ENCODE results near the gene CMTM4.
"Not testable (repeated sequence)": the region's sequence is repeated elsewhere in the genome, so short reads cannot be mapped to it uniquely, and the experiment has no call there.

The CMTM4 gene

GRCh38 chr16:66695935-66696668 is 441 bp downstream of the CMTM4 start:
- no peak for TF ChIP-seq GATA1 (IDR thresholded peaks at IDR 0.05; ENCODE audit: low read depth, low read length)
- no peak for TF ChIP-seq POLR2A (IDR thresholded peaks at IDR 0.05; ENCODE audit: low read length)
- no peak for DNase-seq

GRCh38 chr16:66695471-66695934 is 1.0 kb downstream of the CMTM4 start:
- TF ChIP-seq POLR2A (IDR thresholded peaks at IDR 0.05; ENCODE audit: low read length) (no peak), GATA1 (IDR thresholded peaks at IDR 0.05; ENCODE audit: low read depth, low read length) (no peak)
- DNase-seq: no peak

- DNase-seq: no peak
- no peak for TF ChIP-seq POLR2A (IDR thresholded peaks at IDR 0.05; ENCODE audit: low read length)
- no peak for TF ChIP-seq GATA1 (IDR thresholded peaks at IDR 0.05; ENCODE audit: low read depth, low read length)
Observed at GRCh38 chr16:66693149-66693548, 3.4 kb downstream of the CMTM4 start.

GRCh38 chr16:66692341-66692740 is 4.2 kb downstream of the CMTM4 start:
- DNase-seq: no peak
- TF ChIP-seq GATA1 (IDR thresholded peaks at IDR 0.05; ENCODE audit: low read depth, low read length) (no peak), POLR2A (IDR thresholded peaks at IDR 0.05; ENCODE audit: low read length) (no peak)

- no peak for DNase-seq
- TF ChIP-seq GATA1 (IDR thresholded peaks at IDR 0.05; ENCODE audit: low read depth, low read length) (no peak), POLR2A (IDR thresholded peaks at IDR 0.05; ENCODE audit: low read length) (no peak)
Observed at GRCh38 chr16:66691234-66691633, 5.3 kb downstream of the CMTM4 start.

- DNase-seq: no peak
- TF ChIP-seq GATA1 (IDR thresholded peaks at IDR 0.05; ENCODE audit: low read depth, low read length) (no peak), POLR2A (IDR thresholded peaks at IDR 0.05; ENCODE audit: low read length) (no peak)
Observed at GRCh38 chr16:66690106-66690847, 6.3 kb downstream of the CMTM4 start.

DNA sequence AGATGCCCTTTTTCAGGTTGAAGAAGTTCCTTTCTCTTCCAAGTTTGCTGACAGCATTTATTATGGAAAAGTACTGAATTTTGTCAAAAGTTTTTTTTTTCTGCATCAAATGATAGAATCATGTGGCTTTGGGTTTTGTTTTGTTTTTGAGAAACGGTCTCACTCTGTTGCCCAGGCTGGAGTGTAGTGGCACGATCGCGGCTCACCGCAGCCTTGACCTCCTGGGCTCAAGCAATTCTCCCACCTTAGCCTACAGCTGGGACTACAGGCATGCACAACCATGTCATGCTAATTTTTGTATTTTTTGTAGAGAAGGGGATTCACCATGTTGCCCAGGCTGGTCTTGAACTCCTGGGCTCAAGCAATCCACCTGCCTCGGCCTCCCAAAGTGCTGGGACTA is 7.3 kb downstream of the CMTM4 start:
- DNase-seq: no peak
- TF ChIP-seq POLR2A (IDR thresholded peaks at IDR 0.05; ENCODE audit: low read length) (no peak), GATA1 (IDR thresholded peaks at IDR 0.05; ENCODE audit: low read depth, low read length) (no peak)

DNA sequence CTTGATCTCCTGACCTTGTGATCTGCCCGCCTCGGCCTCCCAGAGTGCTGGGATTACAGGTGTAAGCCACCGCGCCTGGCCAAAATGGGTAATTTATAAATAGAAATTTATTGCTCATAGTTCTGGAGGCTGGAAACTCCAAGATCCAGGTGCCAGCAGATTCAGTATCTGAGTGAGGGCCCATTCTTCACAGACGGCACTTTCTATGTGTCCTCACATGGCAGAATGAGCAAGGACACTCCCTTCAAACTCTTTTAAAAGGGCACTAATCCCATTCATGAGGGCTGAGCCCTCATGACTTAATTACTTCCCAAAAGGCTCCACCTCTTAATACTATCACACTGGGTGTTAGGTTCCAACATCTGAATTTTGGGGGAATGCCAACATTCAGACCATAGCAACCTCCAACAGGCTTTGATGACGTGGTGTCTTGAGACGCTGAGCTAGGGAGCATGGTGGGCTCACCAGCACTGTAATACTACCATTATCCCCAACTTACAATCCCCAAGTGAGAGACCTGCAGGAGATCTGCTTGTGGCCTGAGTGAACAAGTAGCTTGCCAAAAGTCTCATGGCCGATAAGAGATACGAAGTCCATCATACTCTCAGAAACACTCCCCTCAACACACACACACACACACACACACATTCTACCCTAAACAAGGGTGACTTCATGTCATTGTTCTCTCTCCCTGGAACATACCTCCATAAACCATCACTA is 8.5 kb downstream of the CMTM4 start:
- TF ChIP-seq POLR2A (IDR thresholded peaks at IDR 0.05; ENCODE audit: low read length) (no peak), GATA1 (IDR thresholded peaks at IDR 0.05; ENCODE audit: low read depth, low read length) (no peak)
- DNase-seq: no peak

DNA sequence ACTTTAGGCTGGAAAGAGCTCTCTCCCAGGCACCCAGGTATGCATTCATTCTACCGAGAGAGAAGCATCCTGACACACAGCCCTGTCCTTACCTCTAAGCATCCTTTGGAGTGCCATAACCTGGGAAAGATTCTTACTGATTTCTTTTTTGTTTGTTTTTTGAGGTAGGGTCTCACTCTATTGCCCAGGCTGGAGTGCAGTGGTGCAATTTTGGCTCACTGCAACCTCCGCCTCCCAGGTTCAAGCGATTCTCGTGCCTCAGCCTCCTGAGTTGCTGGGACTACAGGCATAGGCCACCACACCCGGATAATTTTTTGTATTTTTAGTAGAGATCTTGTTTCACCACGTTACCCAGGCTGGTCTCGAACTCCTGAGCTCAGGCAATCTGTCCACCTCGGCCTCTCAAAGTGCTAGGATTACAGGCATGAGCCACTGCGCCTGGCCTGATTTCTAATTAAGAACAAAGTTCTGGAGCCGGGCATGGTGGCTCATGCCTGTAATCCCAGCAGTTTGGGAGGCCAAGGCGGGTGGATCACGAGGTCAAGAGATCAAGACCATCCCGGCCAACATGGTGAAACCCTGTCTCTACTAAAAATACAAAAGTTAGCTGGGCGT is 10.9 kb downstream of the CMTM4 start:
- not testable (repeated sequence) for DNase-seq

- TF ChIP-seq GATA1 (IDR thresholded peaks at IDR 0.05; ENCODE audit: low read depth, low read length): no peak
- no peak for TF ChIP-seq POLR2A (IDR thresholded peaks at IDR 0.05; ENCODE audit: low read length)
Observed at GRCh38 chr16:66682271-66682670, 14.3 kb downstream of the CMTM4 start.

GRCh38 chr16:66681676-66682075 is 14.9 kb downstream of the CMTM4 start:
- TF ChIP-seq POLR2A (IDR thresholded peaks at IDR 0.05; ENCODE audit: low read length) (no peak), GATA1 (IDR thresholded peaks at IDR 0.05; ENCODE audit: low read depth, low read length) (no peak)
- DNase-seq: no peak

More at GRCh38 chr16:66682271-66682670, 14.3 kb downstream of the CMTM4 start:
- DNase-seq: no peak

- TF ChIP-seq GATA1 (IDR thresholded peaks at IDR 0.05; ENCODE audit: low read depth, low read length) (no peak), POLR2A (IDR thresholded peaks at IDR 0.05; ENCODE audit: low read length) (no peak)
- DNase-seq: no peak
Observed at GRCh38 chr16:66678337-66678736, 18.2 kb downstream of the CMTM4 start.

- TF ChIP-seq GATA1 (IDR thresholded peaks at IDR 0.05; ENCODE audit: low read depth, low read length): no peak
- TF ChIP-seq POLR2A (IDR thresholded peaks at IDR 0.05; ENCODE audit: low read length): no peak
- no peak for DNase-seq
Observed at GRCh38 chr16:66677836-66678235, 18.7 kb downstream of the CMTM4 start.

GRCh38 chr16:66677179-66677578 is 19.4 kb downstream of the CMTM4 start:
- no peak for DNase-seq
- TF ChIP-seq POLR2A (IDR thresholded peaks at IDR 0.05; ENCODE audit: low read length): no peak
- no peak for TF ChIP-seq GATA1 (IDR thresholded peaks at IDR 0.05; ENCODE audit: low read depth, low read length)

Data from erythroblast (primary cell).